ENCODE results near the gene CAPZB.

CAPZB gene

DNA sequence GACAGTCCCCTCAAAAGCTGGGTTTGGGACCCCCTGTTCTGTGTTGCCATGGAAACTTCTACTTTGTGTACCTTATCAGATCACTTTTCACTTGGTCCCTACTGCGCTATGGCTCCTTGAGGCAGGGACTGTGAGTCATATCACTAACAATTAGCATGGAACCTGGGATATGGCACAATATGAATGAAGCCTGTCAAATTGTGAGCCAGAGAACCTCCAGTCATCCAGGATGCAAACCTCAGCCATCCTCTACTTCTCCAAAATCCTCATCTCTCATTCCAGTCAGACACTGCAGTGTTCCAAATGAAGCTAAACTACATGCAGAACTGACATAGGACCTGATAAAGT lies 11.2 kb upstream of the CAPZB start:
- no peak for DNase-seq

DNA sequence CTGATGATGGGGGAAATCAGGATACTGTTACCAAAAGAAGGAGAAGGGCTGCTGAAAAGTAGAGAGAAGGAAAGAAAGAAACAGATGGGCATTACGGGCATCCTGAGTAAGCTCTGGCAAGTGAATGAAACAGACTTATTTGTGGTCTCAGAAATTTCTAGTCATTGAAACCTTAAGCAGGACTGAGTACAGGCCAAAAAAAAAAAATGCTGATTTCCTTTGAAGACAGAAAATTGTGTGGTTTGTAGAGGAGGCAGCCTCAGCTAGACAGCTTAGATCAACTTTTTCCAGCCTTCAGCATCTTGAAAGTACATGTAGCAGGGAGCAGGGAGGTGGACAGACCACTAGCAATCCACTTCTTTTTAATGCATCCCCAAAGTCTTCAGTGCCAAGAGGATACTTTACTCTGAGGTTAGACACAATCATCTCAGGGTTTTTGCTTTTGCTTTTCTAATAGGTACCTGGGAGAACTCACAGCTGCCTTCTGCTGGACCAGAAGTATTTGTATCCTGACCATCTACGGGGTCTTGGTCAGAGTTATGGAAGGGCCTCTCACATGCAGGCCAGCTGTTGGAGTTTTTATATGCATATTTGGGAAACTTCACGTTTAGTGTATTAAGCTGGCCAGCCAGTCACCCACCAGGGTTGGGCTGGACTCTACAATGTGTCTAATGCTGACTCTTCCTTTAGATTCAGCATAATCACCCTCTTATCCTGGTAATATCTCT lies 10.6 kb upstream of the CAPZB start:
- DNase-seq, result no peak

DNA sequence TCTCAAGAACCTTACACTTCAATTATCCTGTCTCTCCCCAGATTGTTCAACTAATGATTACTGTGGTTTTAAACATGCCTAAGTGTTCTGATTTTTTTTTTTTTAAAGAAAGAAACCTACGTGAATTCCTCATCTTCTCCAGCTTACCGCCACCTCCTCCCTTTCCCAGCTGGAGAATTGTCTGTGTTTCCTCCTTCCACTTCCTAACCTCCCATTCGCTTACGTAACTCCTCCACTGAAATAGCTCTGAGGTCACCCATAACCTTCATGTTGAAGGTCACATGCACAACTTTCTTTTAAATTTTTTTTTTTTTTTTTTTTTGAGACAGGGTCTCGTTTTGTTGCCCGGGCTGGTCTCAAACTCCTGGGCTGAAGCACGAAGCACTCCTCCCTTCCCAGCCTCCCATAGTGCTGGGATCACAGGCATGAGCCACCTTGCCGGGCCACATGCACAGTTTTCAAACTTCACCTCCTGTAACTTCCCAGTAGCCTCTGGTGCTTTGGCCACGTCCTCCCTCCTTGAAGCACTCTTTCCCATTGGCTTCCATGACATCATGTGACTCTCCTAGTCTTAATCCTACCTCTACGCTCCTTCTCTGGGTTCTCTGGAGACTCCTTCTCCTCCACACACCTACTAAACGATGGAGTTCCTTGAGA lies 9.8 kb upstream of the CAPZB start:
- peak; percentile 18 for DNase-seq

DNA sequence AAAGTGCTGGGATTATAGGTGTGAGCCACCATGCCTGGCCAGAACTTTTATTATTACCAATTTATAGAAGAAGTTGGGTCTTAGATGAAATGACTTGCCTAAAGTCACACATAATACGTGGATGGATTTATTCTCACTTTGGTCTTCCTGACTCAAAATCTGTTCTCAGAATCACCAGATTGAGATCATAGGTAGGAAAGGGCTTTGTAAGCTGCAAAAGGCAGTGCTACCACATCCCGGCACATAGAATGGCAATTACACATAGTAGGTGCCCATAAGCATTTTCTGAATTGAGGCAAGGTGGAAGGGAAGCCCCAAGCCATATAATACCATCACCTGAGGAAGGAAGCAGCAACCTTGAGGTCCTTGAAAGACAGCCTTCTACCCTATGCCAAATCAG lies 8.2 kb upstream of the CAPZB start:
- DNase-seq, result no peak

DNA sequence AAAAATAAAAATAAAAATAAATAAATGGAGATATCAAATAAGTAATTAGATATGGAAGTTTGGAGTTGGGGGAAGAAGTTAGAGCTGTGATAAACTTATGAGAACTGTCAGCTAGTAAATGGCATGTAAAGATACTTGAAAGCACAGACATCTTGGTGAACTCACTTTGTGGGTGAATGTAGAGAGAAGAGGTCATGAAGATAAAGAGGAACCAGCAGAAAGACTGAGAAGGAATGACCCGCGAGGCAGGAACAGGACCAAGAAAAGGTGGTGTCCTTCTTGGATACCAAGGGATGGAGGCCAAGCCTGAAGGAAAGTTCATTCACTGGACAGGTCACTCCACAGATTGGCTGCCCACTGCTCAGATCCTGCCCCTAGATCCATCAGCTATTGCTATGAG lies 4.7 kb upstream of the CAPZB start:
- peak; percentile 23 for DNase-seq

DNA sequence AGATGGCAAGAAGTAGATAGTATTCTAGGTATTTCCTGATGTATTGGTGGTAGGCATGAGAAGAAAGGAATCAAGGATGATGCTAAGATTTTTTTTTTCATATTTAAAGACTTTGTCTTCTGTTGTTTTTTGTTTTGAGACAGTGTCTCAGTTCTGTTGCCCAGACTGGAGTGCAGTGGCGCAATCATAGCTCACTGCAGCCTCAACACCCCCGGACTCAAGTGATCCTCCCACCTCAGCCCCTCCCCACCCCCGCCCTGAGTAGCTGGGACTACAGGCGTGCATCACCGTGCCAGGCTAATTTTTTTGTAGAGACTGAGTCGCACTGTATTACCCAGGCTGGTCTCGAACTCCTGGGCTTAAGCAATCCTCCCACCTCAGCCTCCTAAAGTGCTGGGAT lies 2.8 kb upstream of the CAPZB start:
- no peak for DNase-seq

DNA sequence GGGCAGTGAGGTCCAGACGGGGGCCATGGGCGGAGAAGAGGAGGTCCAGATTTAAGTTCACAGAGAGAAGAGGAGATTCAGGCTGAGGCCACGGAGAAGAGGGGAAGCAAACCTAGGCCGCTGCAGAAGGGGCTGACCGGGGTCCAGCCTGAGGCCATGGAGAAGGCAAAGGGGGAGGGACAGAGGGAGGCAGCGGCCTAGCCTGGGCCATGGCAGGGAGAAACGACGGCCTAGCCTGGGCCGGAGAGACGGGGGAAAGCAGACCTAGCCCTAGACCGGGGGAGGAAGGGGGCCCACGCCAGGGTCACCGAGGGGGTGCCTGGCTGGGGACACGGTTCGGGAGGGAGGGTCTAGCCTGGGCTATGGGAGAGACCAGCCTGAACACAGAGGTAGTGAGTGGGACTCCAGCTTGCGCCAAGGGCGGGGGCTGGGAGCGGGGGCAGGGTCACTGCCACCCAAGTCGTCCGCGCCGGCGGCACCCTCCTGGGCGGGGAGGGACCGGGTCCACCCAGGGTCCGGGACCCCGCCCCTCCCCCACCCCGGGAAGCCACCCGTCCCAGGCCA lies 459 bp downstream of the CAPZB start:
- DNase-seq, result no peak

DNA sequence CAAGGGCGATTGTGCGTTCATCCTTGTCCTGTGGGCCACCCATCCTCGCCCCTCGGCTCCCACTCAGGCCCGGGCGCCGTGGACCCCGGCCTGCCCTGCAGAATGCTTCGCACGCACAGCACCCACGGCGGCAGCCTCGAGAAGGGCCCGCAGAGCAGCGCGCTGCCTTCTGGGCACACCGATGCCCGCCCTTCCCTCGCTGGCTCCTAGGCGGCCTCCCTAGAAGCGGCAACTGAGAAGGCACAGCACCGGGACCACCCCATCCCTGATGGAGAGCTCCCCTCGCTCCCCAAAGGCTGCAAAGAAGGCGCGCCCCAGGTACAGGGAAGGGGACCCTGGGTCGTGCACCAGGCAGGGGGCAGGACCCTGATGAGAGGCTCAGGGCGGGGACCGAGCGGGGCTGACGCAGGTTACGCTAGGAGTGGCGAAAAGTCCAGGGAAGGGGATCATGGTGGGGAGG lies 971 bp downstream of the CAPZB start:
- DNase-seq, result no peak

DNA sequence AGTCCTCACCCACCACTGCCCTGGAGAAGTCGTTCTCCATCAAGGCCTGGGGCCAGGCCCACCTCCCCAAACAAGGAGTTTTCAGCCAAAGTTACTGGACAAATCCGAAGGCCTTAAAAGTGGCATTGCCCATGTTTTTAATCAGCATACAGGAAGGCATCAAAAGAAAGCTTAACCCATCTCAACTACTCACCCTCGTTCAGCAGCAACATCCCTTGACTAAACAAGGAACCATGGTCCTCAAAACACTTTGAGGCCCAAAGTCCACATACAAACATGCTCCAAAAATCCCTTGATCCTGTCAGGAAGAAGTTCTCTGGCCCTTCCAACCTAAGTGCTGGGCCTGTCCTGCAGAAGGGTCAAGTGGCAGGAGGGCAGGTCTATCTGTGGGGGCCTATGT lies 1.6 kb downstream of the CAPZB start:
- DNase-seq, result no peak

DNA sequence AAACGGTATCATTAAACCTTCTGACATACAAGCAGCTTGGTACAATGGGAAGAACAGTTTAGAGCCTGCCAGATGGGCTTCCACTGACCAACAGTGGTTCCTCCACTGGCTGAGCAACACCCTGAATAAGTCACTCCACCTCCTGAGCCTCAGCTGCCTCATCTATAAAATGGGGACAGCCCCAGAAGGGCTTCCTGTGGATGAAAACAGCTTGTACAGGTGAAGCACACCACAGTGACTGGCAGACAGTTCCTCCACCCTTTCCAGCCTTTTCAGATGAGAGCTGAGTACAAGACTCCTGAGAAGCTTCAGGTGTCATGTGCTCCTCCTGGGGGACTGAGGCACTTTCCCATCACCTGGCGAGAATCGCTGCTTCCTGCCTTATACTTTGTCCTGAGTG lies 2.1 kb downstream of the CAPZB start:
- DNase-seq, result no peak

DNA sequence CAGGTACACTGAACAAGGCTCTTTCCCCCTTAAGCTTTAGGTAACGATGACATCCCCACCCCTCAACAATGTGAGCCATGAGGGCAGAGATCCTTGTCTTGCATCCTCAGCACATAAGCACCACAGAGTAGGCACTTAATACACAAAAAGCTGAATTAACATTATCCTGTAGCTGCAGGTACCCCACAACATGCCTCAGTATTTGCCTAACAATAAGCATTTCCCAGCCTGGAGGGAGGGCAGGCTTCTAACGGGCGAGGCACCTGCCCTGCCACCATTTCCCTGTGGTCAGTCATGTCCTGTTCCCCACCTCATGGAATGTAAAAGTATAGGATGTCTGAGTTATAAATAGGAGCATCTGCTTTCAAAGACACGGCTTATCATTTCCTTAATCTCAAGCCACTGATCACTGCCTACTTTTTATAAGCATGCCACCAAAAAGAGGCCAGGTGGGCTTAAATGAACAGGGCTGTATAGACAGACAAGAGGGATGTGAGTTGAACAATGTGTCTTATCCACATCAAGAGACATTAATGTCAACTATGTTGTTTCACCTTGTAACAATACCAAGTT lies 3.4 kb downstream of the CAPZB start:
- no peak for DNase-seq

DNA sequence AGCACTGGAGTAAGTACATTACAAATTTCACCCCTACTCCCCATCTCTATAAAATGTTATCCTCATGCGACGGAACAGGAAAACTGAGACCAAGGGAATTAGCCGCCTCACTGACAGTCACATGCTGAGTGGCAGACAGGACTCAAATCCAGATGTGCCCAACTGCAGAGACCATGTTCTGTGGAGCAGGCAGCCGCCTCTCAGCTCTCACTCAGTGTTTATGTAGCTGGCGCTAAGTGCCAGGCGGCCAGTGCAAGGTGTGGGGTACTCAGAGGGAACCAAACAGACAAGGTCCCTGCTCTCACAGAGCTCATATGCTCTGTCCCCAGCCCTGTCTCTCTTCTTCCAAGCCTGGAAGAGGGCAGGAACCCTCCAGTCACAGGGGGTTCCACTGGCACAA lies 5.1 kb downstream of the CAPZB start:
- DNase-seq, result no peak

DNA sequence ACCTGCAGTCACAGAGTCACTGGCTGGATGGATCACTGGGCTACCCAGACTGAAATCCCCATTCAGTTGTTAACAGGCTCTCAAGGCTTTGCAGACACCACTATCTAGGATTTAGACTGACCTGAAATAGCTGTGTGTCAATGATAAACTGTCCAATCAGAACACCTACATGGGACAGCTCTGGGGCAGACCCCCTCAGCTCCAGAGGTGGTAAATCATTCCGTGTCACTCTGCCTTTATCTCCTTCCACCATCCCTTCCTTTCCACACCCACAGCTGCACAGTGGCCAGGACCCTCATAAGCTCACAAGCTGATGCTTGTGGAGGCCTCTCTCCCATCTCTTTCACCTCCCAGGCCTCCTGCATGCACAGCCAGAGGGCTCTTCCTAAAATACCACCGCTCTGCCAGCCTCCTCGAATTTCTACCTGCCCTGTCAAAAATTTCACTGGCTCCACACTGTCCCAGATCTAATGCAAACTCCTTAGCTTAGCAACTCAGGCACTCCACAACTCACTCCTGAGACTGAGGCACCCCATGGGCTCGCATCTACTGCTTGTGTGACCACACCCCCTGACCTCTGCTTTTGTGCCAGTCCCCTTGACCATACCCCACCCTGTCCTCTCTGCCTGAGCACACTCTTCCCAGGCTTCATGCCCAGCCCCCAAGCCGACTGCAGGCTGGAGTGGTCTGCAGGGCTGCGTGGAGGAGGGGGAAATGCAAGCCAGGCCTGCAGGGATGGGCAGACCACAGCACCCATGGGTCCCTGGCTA lies 5.8 kb downstream of the CAPZB start:
- no peak for DNase-seq

DNA sequence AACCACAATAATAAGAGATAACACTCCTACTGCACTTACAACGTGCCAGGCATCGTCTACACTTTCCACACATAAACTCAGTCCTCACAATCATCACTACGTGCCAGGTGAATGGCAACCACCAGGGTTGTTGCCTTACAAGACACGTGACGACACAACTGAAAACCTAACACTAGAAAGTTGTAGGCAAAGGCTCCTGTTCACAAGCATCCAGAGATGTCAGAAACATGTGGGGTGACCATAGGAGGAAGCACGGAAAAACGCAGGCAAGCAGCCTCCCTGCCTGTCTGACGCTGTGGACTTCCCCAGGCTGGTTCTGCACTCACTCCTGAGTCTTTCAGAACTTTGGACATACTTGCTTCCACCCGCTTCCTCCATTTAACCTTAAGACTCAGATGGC lies 7.0 kb downstream of the CAPZB start:
- peak; percentile 26 for DNase-seq

DNA sequence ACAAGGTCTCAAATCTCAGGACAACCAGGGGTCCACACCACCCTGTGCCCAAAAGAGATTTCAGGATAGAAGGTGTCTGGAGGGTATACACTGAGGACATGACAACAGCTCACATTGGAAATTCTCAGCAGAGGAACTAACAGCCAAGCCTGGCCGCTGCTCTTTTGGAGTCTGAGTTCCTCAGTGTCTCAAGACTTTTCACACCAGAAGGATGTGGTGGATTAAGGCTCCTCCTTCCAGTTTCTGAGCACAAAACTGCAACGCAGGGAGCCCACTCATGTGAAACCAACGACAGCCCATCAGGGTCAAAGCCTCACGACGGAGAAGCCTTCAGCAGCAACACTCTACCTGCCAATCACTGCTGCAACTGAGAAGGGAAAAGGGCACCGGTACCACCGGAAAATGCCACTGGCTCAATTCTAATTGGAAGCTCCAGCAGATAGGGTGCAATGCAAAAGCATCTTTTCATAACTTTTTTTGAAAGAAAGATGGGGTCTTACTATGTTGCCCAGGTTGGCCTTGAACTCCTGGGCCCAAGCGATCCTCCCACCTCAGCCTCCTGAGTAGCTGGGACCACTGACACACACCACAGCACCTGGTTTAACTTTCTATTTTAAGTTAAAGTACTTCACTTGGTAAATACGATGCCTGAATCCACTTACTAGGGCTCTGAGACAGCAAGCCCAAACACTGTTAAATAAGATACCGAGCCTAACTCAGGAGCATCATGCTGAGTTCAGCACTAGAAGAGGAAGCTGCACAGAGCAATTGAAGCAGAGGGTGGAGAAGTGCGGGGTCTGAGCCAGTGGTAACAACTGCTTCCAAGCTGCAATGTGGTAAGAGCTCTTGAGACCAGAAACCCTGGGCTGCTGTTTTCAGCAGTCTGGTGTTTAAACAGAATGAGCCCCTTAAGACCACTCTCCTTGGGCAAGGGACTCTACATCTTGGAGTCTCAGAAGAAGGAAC lies 7.8 kb downstream of the CAPZB start:
- peak; percentile 84 for DNase-seq

DNA sequence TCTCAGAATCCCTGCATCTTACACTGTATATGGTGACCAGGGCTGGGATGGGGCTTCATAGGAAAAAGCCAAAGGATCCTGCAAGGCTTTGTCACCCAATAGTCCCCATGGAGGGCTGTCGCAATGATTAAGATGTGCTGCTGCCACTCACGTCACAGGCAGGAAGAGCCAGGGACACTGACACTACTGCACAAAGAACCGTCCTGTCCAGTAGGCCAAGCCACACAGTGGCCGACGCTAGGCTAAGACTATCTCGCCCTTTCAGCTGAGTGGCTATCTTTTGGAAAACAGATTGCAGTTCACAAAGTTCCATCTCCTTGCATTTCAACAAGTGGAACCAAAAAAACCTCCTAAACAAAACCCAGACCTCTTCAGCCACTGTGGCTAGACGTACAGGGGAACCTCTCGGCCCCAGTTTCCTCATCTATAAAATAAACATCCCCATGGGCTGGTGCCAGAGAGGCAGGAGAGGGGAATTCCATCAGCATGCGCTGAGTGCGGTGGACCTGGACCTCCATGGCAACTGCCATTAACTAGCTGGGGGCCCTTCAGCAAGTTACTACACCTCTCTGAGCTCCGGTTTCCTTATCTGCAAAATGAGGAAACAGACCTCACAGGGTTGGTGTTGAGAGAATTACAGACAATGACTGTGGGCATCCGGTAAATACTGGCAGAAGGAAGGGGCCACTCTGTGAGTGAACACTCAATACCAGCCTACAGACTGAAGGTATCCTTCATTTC lies 8.7 kb downstream of the CAPZB start:
- DNase-seq, result peak; percentile 82

DNA sequence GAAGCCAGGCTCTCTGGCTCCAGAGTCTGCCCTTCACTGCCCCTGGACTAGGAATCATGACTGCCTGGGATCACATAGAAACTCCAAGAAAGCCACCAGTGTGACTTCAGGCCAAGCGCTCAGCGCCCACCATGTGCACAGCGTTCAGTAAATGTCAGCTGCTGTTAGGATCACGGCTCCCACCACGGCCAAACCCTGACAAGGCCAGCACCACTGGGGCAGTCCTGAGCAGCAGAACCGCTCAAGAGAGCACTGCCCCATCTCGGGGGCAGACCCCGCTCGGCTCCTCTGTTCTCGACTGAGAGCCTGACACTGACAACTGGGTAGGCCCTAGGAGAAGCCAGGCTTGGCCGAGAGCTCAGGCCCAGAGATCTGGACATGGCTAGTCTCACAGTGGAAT lies 10.0 kb downstream of the CAPZB start:
- no peak for DNase-seq

DNA sequence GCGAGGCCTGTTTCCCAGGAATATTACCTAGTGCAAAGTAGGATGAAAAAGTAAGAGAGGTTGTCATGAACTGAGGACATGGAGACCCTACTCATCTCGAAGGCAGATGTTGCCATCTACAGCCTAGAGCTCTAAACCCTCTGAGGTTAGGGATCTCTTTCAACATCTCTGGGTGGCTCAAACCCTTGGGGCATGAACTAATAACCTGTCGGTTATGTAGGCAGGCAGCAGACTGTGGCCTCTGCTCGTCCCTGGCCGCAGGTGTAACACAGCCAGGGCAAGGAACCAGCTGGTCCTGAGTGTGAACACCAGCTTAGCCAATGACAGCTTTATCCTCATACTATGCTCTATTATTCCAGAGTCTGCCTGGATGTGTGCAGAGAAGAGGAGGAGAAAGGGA lies 13.2 kb downstream of the CAPZB start:
- DNase-seq, result peak; percentile 45

DNA sequence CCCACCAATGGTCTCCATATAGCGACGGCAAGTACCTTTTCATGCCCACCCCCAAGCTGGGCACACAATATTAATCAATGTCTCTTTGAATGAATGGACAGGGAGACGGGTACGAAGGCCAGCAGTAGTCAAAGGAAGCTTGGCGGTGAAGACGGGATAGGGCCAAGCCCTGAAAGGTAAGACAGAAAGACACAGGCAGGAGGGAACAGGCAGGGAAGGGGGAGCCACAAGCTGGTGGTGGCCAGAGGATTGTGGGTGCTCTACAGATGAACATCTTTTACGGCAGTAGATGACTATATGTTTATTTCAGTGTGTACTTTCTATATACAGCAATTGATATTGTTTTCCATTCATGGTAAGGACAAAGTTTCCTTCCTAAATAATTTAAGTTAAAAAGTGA lies 16.3 kb downstream of the CAPZB start:
- DNase-seq, result no peak

DNA sequence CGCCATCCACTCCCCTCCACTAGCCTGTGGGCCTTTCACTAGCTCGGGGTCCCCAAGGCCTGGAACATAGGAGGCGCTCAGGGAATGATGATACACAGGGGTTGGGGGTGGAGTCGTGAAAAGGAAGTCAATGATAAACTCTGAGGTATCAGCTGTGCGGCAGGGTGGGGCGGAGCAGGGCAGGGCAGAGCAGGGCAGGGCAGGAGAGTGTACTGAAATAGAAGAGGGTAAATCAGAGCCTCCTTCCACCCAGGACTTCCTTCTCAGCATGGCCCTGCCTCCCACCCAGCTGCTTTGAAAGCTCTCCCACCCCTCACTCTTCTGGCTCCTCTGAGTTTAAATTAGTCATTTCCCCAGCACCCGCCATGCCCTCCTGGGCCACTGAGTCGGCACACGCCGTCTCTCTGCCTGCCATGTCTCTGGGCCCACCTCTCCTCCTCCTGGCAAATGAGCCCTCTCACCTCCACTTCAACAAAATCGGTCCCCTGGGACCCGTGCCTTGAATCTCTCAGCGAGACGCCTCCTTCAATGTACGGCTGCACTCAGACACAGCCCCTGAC lies 16.9 kb downstream of the CAPZB start:
- peak; percentile 54 for DNase-seq
